Pancreas (tissue), 10 donors: ENCODE data around the gene MANBA. TPM values are rescaled to one million over a fixed set of nuclear protein-coding genes. Genes with fewer than 3 reads are reported as not detected.

ENCODE experiments used
- ATAC-seq, 4 donors: fragments of 200-7000 bp; cut with Tn5 transposase; one replicate each; pipeline versions ENCODE4 v1.8.0 to v1.9.1; 2020; ENCODE audit warnings: mild to moderate bottlenecking in 4 of 4, moderate library complexity in 4 of 4
- DNase-seq, 6 donors: peaks; one replicate each; pipeline ENCODE4 v3.0.0-alpha.2; 2020
- FAIRE-seq: peaks from 2 replicates; lab custom pipeline; 2012; peaks lifted over from hg19 to GRCh38; lab: Jason Lieb, UNC
- H3K27ac ChIP-seq, 4 donors: fragments of 200-600 bp; sonication (generic); 1 replicate in 3 of 4; 2 replicates in 1 of 4; pipeline versions ENCODE4 v1.5.0 to v1.8.0; 2020
- H3K27me3 ChIP-seq, 4 donors: fragments of 200-600 bp; one replicate each; pipeline ENCODE4 v1.8.0; 2021
- H3K36me3 ChIP-seq, 3 donors: fragments of 200-600 bp; sonication (generic) in 1 of 3; one replicate each; pipeline versions ENCODE4 v1.5.0 to v1.8.0; 2020 to 2021
- H3K4me1 ChIP-seq, 3 donors: fragments of 200-600 bp; one replicate each; pipeline ENCODE4 v1.8.0; 2021
- H3K4me3 ChIP-seq, 4 donors: fragments of 200-600 bp; sonication (generic) in 2 of 4; one replicate each; pipeline versions ENCODE4 v1.5.0 to v1.8.0; 2020 to 2021
- H3K9me3 ChIP-seq, 4 donors: fragments of 200-600 bp; one replicate each; pipeline ENCODE4 v1.8.0; 2021
- CTCF ChIP-seq, 4 donors: fragments of 200-600 bp; sonication (generic) in 3 of 4; IDR thresholded peaks; one replicate each; pipeline versions ENCODE4 v1.5.0 to v1.8.0; 2021; ENCODE audit warnings: antibody characterized with exemption in 4 of 4
- WGBS, 2 donors: extraction: QIAGEN DNeasy Blood & Tissue Kit; methylation state at CpG; one replicate each; pipeline ENCODE4 v1.1.7; 2013; 5-methylcytosine and 5-hydroxymethylcytosine counted together
- intact Hi-C, 3 donors: fragments of 100-400 bp; cut with DNase I; formaldehyde crosslinking; loops; one replicate each; pipeline versions ENCODE4 v1.11.1 to v1.14.2; 2022
- polyA plus RNA-seq, 2 donors: library from polyadenylated mRNA; stranded (reverse); fragments of 200-250 nt; gene quantifications; one replicate each; pipeline ENCODE4 v1.2.3, GENCODE V29; 2013
- total RNA-seq, 6 donors: library from RNA; stranded (reverse); fragmentation: NEBNext Ultra II Directional in 4 of 6; extraction: Animal tissue kit (Norgen Biotek cat#: 25700) in 4 of 6; gene quantifications; one replicate each; pipeline versions ENCODE4 v1.2.1 to v1.2.4, GENCODE V29; 2021 to 2023
- donor health status: healthy with polysubstance abuse.
- donor health status: DM: no; HTN: no; CAD: no; lungs with moderate emphysema.
- donor health status: DM: no; HTN: no; CAD: no.
- donor health status: control.
- donor health status: control.
- donor health status: Bipolar disorder and iron deficiency.
- donor health status: DM: yes; HTN: yes; CAD: no.
- donor health status: DM: no; HTN: no; CAD: no.
- donor health status: DM: no; HTN: no; CAD: no.
- donor health status: DM: yes; HTN: yes; CAD: no.

The MANBA gene
- total and polyA plus RNA-seq, 8 donors = 7.8 to 22.0 (median 10.7) TPM

GRCh38 chr4:102598086-102598761, 162.5 kb downstream of the MANBA start:
- peaks cover 3 to 44% (median 7%) of the 10 kb centered on the region in 3 donors for H3K36me3 ChIP-seq

GRCh38 chr4:102596532-102596931, 164.2 kb downstream of the MANBA start:
- TF ChIP-seq CTCF (IDR thresholded peaks at IDR 0.05) = no peak
- no peak for FAIRE-seq
- H3K4me1 ChIP-seq = no peaks in the 10 kb centered on the region
- ATAC-seq = no peak
- WGBS, 2 donors = 95% methylated on average over 4 of the region's 4 CpGs
- H3K36me3 ChIP-seq = peaks cover 3 to 43% (median 7%) of the 10 kb centered on the region in 3 donors
- no peaks in the 10 kb centered on the region for H3K27me3 ChIP-seq
- H3K4me3 ChIP-seq = no peak overlapping the region
- no peak overlapping the region for H3K27ac ChIP-seq
- H3K9me3 ChIP-seq = no peaks in the 10 kb centered on the region
- intact Hi-C loops = no loop called here
- no peak for DNase-seq

More at GRCh38 chr4:102598086-102598761, 162.5 kb downstream of the MANBA start:
- intact Hi-C loops = no loop called here
- H3K9me3 ChIP-seq = no peaks in the 10 kb centered on the region
- no peak for ATAC-seq
- DNase-seq = no peak
- H3K4me1 ChIP-seq = no peaks in the 10 kb centered on the region
- no peak overlapping the region for H3K27ac ChIP-seq
- TF ChIP-seq CTCF (IDR thresholded peaks at IDR 0.05) = no peak
- WGBS, 2 donors = 90 to 95% methylated on average over 1 of the region's 1 CpG
- no peak for FAIRE-seq
- H3K4me3 ChIP-seq = no peak overlapping the region
- H3K27me3 ChIP-seq = no peaks in the 10 kb centered on the region

GRCh38 chr4:102594000-102594399, 166.8 kb downstream of the MANBA start:
- Histone ChIP-seq H3K9me3 (no peaks in the 10 kb centered on the region), H3K4me1 (no peaks in the 10 kb centered on the region), H3K27ac (no peak overlapping the region), H3K36me3 (peaks cover 3 to 43% (median 7%) of the 10 kb centered on the region in 3 donors), H3K4me3 (no peak overlapping the region), H3K27me3 (no peaks in the 10 kb centered on the region)
- no peak for DNase-seq
- no peak for ATAC-seq
- 50 to 58% methylated on average over 2 of the region's 2 CpGs for WGBS, 2 donors
- TF ChIP-seq CTCF (IDR thresholded peaks at IDR 0.05) = no peak
- intact Hi-C loops = no loop called here
- no peak for FAIRE-seq

- H3K27me3 ChIP-seq = no peaks in the 10 kb centered on the region
- intact Hi-C loops = no loop called here
- no peaks in the 10 kb centered on the region for H3K9me3 ChIP-seq
- FAIRE-seq (no peak), DNase-seq (no peak), ATAC-seq (no peak)
- peaks cover 3 to 34% (median 7%) of the 10 kb centered on the region in 3 donors for H3K36me3 ChIP-seq
- no peak overlapping the region for H3K27ac ChIP-seq
- 92 to 93% methylated on average over 7 of the region's 7 CpGs for WGBS, 2 donors
- H3K4me3 ChIP-seq = no peak overlapping the region
- no peaks in the 10 kb centered on the region for H3K4me1 ChIP-seq
- no peak for TF ChIP-seq CTCF (IDR thresholded peaks at IDR 0.05)
Measured at GRCh38 chr4:102593147-102593546, 167.6 kb downstream of the MANBA start.

- no peaks in the 10 kb centered on the region for H3K27me3 ChIP-seq
- no peak for ATAC-seq
- no peak for DNase-seq
- H3K4me1 ChIP-seq = no peaks in the 10 kb centered on the region
- intact Hi-C loops = no loop called here
- H3K4me3 ChIP-seq = no peak overlapping the region
- H3K36me3 ChIP-seq = peaks cover 0 to 25% (median 3%) of the 10 kb centered on the region in 3 donors
- FAIRE-seq = no peak
- no peak for TF ChIP-seq CTCF (IDR thresholded peaks at IDR 0.05)
- H3K9me3 ChIP-seq = no peaks in the 10 kb centered on the region
- H3K27ac ChIP-seq = no peak overlapping the region
Measured at GRCh38 chr4:102592256-102592655, 168.5 kb downstream of the MANBA start.
